AG10803 (cell line): ENCODE results near the gene CEP192.

Source experiments
- DNase-seq: peaks from one replicate; pipeline ENCODE4 v3.0.0; 2010; ENCODE audit warnings: low read depth
- H3K4me3 ChIP-seq: 2 replicates; pipeline ENCODE4 v1.5.1; 2011; ENCODE audit warnings: mild to moderate bottlenecking, low read length, control low read depth
- TF ChIP-seq, protein P1 (sequence below): conservative IDR thresholded peaks from 2 replicates; pipeline ENCODE4 v1.5.1; 2011; ENCODE audit warnings: mild to moderate bottlenecking, low read length, control low read depth, inconsistent platforms

The CEP192 gene

DNA sequence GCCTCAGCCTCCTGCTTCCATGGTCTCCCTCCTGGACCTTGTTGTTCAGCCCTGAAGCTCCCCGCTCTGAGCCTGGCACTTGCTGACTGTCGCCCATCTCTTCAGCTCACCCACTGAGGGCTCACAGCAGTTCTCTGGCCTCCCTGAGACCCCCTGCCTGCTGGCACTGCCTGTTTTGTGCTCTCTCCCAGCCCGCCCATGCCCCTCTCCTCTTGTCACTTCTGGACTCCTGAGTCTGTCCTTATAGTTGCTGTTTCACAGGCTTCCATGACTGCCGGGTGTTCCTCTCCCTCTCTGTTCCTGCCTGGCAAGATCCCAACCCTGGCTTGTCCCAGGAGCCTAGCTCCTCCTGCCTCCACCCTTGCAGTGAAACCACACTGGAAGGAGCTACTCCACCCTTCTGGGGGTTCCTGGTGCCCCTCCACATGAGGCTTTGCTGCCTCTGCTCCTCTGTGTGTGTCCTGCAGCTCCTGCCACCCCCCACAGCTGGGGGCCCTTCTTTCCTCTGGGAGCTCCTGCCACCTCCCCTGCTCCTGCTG lies 110.6 kb downstream of the CEP192 start:
- no peak for DNase-seq
- TF ChIP-seq, protein P1, sequence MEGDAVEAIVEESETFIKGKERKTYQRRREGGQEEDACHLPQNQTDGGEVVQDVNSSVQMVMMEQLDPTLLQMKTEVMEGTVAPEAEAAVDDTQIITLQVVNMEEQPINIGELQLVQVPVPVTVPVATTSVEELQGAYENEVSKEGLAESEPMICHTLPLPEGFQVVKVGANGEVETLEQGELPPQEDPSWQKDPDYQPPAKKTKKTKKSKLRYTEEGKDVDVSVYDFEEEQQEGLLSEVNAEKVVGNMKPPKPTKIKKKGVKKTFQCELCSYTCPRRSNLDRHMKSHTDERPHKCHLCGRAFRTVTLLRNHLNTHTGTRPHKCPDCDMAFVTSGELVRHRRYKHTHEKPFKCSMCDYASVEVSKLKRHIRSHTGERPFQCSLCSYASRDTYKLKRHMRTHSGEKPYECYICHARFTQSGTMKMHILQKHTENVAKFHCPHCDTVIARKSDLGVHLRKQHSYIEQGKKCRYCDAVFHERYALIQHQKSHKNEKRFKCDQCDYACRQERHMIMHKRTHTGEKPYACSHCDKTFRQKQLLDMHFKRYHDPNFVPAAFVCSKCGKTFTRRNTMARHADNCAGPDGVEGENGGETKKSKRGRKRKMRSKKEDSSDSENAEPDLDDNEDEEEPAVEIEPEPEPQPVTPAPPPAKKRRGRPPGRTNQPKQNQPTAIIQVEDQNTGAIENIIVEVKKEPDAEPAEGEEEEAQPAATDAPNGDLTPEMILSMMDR: no peak
- H3K4me3 ChIP-seq: no peak overlapping the region

DNA sequence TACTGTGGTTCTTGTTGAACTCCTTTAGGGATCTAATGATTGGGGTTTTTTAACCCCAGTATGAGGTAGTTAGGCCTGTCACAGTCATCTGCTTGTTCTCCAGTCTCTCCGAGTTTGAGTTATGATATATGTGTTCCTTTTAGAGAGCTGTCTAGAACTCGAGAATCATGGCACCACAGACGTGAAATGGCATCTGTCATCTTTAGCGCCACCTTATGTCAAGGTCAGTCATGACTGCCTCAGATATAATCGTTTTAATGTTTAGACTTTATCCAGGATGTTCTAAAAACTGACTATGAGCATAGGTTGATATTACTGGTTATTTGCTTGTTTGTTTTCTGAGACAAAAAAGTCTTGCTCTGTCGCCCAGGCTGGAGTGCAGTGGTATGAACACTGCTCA lies 112.2 kb downstream of the CEP192 start:
- TF ChIP-seq, protein P1: peak; percentile 37
- no peak for DNase-seq
- no peak overlapping the region for H3K4me3 ChIP-seq

DNA sequence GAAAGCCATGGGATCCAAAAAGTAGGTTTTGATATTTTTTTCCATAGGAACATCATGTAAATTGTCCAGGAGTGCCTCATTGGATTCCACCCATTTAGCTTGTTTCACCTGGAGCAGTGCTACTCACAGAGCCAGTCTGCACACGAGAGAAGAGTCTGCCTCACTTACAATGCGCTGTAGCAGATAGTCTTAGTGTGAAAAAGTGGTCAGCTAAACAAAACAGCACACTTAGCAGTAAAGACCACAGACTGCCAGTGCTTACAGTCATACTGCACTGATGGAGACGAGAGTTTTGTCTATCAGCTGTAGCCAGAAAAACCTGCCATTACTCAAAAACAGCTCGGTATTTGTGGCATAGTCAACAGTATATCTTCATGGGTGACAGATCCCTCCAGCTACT lies 113.9 kb downstream of the CEP192 start:
- TF ChIP-seq, protein P1: no peak
- H3K4me3 ChIP-seq: no peak overlapping the region
- no peak for DNase-seq

DNA sequence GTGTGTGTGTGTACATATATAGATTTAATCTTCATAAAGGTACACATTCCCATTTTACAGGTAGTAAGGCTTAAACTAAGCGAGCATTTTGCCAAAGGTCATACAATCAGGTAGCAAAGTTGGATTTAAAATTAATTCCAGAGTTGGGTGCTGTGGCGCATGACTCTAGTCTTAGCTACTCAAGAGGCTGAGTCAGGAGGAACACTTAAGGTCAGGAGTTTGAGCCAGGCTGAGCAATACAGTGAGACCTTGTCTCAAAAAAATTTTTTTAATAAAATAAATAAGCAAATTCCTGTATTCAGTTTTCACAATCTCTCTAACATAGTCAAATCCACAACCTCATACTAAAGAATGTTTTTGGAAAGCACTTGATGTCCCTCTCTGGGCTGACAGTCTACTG lies 115.9 kb downstream of the CEP192 start:
- H3K4me3 ChIP-seq: no peak overlapping the region
- peak; percentile 18 for DNase-seq
- TF ChIP-seq, protein P1: no peak

DNA sequence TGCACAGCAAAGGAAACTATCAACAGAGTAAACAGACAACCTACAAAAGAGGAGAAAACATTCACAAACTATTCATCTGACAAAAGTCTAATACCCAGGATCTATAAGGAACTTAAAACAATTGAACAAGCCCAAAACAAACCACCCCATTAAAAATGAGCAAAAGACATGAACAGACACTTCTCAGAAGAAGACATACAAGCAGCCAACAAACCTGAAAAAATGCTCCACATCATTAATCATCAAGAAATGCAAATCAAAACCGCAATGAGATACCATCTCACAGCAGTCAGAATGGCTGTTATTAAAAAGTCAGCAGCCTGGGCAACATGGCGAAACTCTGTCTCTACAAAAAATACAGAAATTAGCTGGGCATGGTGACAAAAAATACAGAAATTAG lies 117.2 kb downstream of the CEP192 start:
- TF ChIP-seq, protein P1: no peak
- no peak for DNase-seq

DNA sequence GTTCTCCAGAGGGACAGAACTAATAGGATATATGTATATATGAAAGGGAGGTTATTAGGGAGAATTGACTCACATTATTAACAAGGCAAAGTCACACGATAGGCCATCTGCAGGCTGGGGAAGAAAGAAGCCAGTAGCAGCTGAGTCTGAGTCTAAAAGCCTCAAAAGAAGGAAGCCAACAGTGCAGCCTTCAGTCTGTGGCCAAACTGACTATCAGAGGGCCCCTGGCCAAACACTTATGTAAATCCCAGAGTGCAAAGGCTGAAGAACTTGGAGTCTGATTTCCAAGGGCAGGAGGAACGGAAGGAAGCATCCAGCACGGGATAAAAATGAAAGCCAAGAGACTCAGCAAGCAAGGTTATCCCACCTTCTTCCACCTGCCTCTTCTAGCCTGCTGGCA lies 119.4 kb downstream of the CEP192 start:
- H3K4me3 ChIP-seq: no peak overlapping the region
- TF ChIP-seq, protein P1: no peak
- no peak for DNase-seq

More for the DNA sequence above, 117.2 kb downstream of the CEP192 start:
- H3K4me3 ChIP-seq: no peak overlapping the region

DNA sequence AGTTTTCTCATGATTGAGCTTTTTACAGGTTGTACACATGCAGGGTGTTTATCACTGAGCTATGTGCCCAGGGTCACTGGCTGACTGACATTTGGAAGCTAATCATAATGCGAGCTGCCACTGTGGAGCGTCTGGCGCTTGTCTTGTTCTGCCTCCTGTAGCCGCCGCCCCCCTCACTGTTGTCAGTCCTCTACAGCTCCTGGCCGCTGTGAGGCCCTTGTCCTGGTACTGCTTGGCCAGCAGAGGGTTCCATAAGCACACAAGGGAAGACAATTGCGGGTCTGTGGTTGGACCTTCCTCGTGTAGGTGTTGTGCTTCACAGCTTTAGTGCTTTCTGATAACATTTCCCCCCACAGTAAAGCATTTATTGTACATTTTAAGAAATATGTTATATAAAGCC lies 121.8 kb downstream of the CEP192 start:
- DNase-seq: peak; percentile 54
- TF ChIP-seq, protein P1: peak; percentile 58
- H3K4me3 ChIP-seq: no peak overlapping the region
